Activated naive CD8-positive, alpha-beta T cell treated with anti-CD3 and anti-CD28 coated beads, Interleukin-2, amount 50 U/mL, for 24 hours (primary cell): ENCODE results near the gene ZNF780B.

Experiments used
- ATAC-seq: fragments of 150-1000 bp; cut with Tn5 transposase; one replicate; pipeline ENCODE4 v1.10.0; 2021
- DNase-seq: peaks from one replicate; pipeline ENCODE4 v3.0.0; 2021
- H3K27ac Mint-ChIP-seq: one replicate; pipeline ENCODE4 v1.8.0; 2021; ENCODE audit warnings: mild to moderate bottlenecking, mixed read lengths
- H3K27me3 Mint-ChIP-seq: one replicate; pipeline ENCODE4 v1.8.0; 2021; ENCODE audit warnings: mixed read lengths
- H3K36me3 Mint-ChIP-seq: one replicate; pipeline ENCODE4 v1.8.0; 2021; ENCODE audit warnings: low read depth, mixed read lengths
- H3K4me1 Mint-ChIP-seq: one replicate; pipeline ENCODE4 v1.8.0; 2021; ENCODE audit warnings: mixed read lengths
- H3K4me3 Mint-ChIP-seq: one replicate; pipeline ENCODE4 v1.8.0; 2021; ENCODE audit warnings: mild to moderate bottlenecking, moderate library complexity, mixed read lengths
- H3K9me3 Mint-ChIP-seq: one replicate; pipeline ENCODE4 v1.8.0; 2021; ENCODE audit warnings: mixed read lengths

The ZNF780B gene

GRCh38 chr19:40055832-40056504 is at the start of gene ZNF780B:
TSS of gene ZNF780B (minus strand) at chr19:40056231. CDS start at chr19:40050332, 5,899 bp downstream.
- peak within 1 kb of the TSS; percentile 95 for H3K27ac Mint-ChIP-seq
- peak; percentile 97 for ATAC-seq
- peak; percentile 71 for DNase-seq

GRCh38 chr19:40104754-40105153 is 48.7 kb upstream of the ZNF780B start:
- no peaks in the 10 kb centered on the region for H3K9me3 Mint-ChIP-seq

More at GRCh38 chr19:40055832-40056504, at the start of gene ZNF780B:
- Mint-ChIP-seq H3K27me3 (peaks cover 10% of the 10 kb centered on the region), H3K36me3 (peaks cover 27% of the 10 kb centered on the region), H3K4me1 (peaks cover 37% of the 10 kb centered on the region), H3K4me3 (peak within 1 kb of the TSS; percentile 99), H3K9me3 (peaks cover 35% of the 10 kb centered on the region)

GRCh38 chr19:40103600-40103999 is 47.6 kb upstream of the ZNF780B start:
- ATAC-seq = no peak
- no peaks in the 10 kb centered on the region for H3K36me3 Mint-ChIP-seq
- DNase-seq = no peak
- no peaks in the 10 kb centered on the region for H3K9me3 Mint-ChIP-seq
- H3K4me3 Mint-ChIP-seq = no peak overlapping the region
- H3K27ac Mint-ChIP-seq = no peak overlapping the region
- H3K4me1 Mint-ChIP-seq = no peaks in the 10 kb centered on the region
- H3K27me3 Mint-ChIP-seq = peaks cover 1% of the 10 kb centered on the region

More at GRCh38 chr19:40104754-40105153, 48.7 kb upstream of the ZNF780B start:
- Mint-ChIP-seq H3K27ac (no peak overlapping the region), H3K27me3 (peaks cover 2% of the 10 kb centered on the region), H3K4me3 (no peak overlapping the region), H3K36me3 (no peaks in the 10 kb centered on the region), H3K4me1 (no peaks in the 10 kb centered on the region)
- DNase-seq (no peak), ATAC-seq (no peak)

- Mint-ChIP-seq H3K27ac (no peak overlapping the region), H3K4me3 (no peak overlapping the region), H3K27me3 (peaks cover 7% of the 10 kb centered on the region), H3K36me3 (no peaks in the 10 kb centered on the region), H3K4me1 (no peaks in the 10 kb centered on the region), H3K9me3 (no peaks in the 10 kb centered on the region)
- ATAC-seq (no peak), DNase-seq (no peak)
These were observed 45.8 kb upstream of the ZNF780B start for GRCh38 chr19:40101813-40102212.

- Mint-ChIP-seq H3K4me3 (no peak overlapping the region), H3K27ac (no peak overlapping the region), H3K9me3 (peaks cover 4% of the 10 kb centered on the region), H3K4me1 (peaks cover 25% of the 10 kb centered on the region), H3K27me3 (peaks cover 8% of the 10 kb centered on the region), H3K36me3 (peaks cover 8% of the 10 kb centered on the region)
- ATAC-seq (no peak), DNase-seq (no peak)
These were observed 37.4 kb upstream of the ZNF780B start for GRCh38 chr19:40093416-40093815.

GRCh38 chr19:40091205-40092129 is 35.4 kb upstream of the ZNF780B start:
- no peak for ATAC-seq

GRCh38 chr19:40090241-40091204 is 34.5 kb upstream of the ZNF780B start, which contains the start of gene ZNF780A:
TSS of gene ZNF780A (minus strand) at chr19:40090943. CDS start at chr19:40084753, 6,190 bp downstream.
- ATAC-seq (peak; percentile 96), DNase-seq (peak; percentile 80)
- Mint-ChIP-seq H3K27me3 (peaks cover 3% of the 10 kb centered on the region), H3K9me3 (peaks cover 4% of the 10 kb centered on the region), H3K36me3 (peaks cover 13% of the 10 kb centered on the region), H3K4me1 (peaks cover 36% of the 10 kb centered on the region), H3K4me3 (peak within 1 kb of the TSS; percentile 96), H3K27ac (peak within 1 kb of the TSS; percentile 91)

More at GRCh38 chr19:40091205-40092129, 35.4 kb upstream of the ZNF780B start:
- H3K27ac Mint-ChIP-seq = peak overlapping the region; percentile 91
- peak overlapping the region; percentile 96 for H3K4me3 Mint-ChIP-seq
- DNase-seq = no peak
- H3K36me3 Mint-ChIP-seq = peaks cover 13% of the 10 kb centered on the region
- H3K4me1 Mint-ChIP-seq = peaks cover 36% of the 10 kb centered on the region
- peaks cover 4% of the 10 kb centered on the region for H3K9me3 Mint-ChIP-seq
- peaks cover 3% of the 10 kb centered on the region for H3K27me3 Mint-ChIP-seq

- peak overlapping the region; percentile 91 for H3K27ac Mint-ChIP-seq
- peak overlapping the region; percentile 96 for H3K4me3 Mint-ChIP-seq
- H3K4me1 Mint-ChIP-seq = peaks cover 36% of the 10 kb centered on the region
- DNase-seq (no peak), ATAC-seq (no peak)
- H3K9me3 Mint-ChIP-seq = peaks cover 4% of the 10 kb centered on the region
- H3K27me3 Mint-ChIP-seq = peaks cover 3% of the 10 kb centered on the region
- H3K36me3 Mint-ChIP-seq = peaks cover 19% of the 10 kb centered on the region
These were observed 33.4 kb upstream of the ZNF780B start for GRCh38 chr19:40089462-40089861.

- peaks cover 36% of the 10 kb centered on the region for H3K4me1 Mint-ChIP-seq
- H3K27me3 Mint-ChIP-seq = no peaks in the 10 kb centered on the region
- peak overlapping the region; percentile 1 for H3K4me3 Mint-ChIP-seq
- peaks cover 26% of the 10 kb centered on the region for H3K36me3 Mint-ChIP-seq
- no peak overlapping the region for H3K27ac Mint-ChIP-seq
- ATAC-seq (no peak), DNase-seq (no peak)
- H3K9me3 Mint-ChIP-seq = peaks cover 4% of the 10 kb centered on the region
These were observed 32.4 kb upstream of the ZNF780B start for GRCh38 chr19:40088299-40089047.

- H3K4me1 Mint-ChIP-seq = peaks cover 24% of the 10 kb centered on the region
- no peak overlapping the region for H3K4me3 Mint-ChIP-seq
- ATAC-seq (no peak), DNase-seq (no peak)
- H3K27ac Mint-ChIP-seq = no peak overlapping the region
- no peaks in the 10 kb centered on the region for H3K27me3 Mint-ChIP-seq
- peaks cover 56% of the 10 kb centered on the region for H3K36me3 Mint-ChIP-seq
- peaks cover 10% of the 10 kb centered on the region for H3K9me3 Mint-ChIP-seq
These were observed 28.9 kb upstream of the ZNF780B start for GRCh38 chr19:40084948-40085347.

GRCh38 chr19:40081411-40081810 is 25.4 kb upstream of the ZNF780B start:
- DNase-seq (no peak), ATAC-seq (no peak)
- no peak overlapping the region for H3K4me3 Mint-ChIP-seq
- no peaks in the 10 kb centered on the region for H3K4me1 Mint-ChIP-seq
- peaks cover 40% of the 10 kb centered on the region for H3K9me3 Mint-ChIP-seq
- no peaks in the 10 kb centered on the region for H3K27me3 Mint-ChIP-seq
- no peak overlapping the region for H3K27ac Mint-ChIP-seq
- peaks cover 78% of the 10 kb centered on the region for H3K36me3 Mint-ChIP-seq

- H3K36me3 Mint-ChIP-seq = peaks cover 89% of the 10 kb centered on the region
- no peak overlapping the region for H3K4me3 Mint-ChIP-seq
- no peaks in the 10 kb centered on the region for H3K27me3 Mint-ChIP-seq
- peaks cover 51% of the 10 kb centered on the region for H3K9me3 Mint-ChIP-seq
- DNase-seq = no peak
- no peaks in the 10 kb centered on the region for H3K4me1 Mint-ChIP-seq
- ATAC-seq = no peak
- H3K27ac Mint-ChIP-seq = no peak overlapping the region
These were observed 24.3 kb upstream of the ZNF780B start for GRCh38 chr19:40080289-40080688.

GRCh38 chr19:40078377-40078776 is 22.3 kb upstream of the ZNF780B start:
- Mint-ChIP-seq H3K4me1 (no peaks in the 10 kb centered on the region), H3K27ac (no peak overlapping the region), H3K36me3 (peaks cover 95% of the 10 kb centered on the region), H3K9me3 (peaks cover 64% of the 10 kb centered on the region), H3K4me3 (no peak overlapping the region), H3K27me3 (no peaks in the 10 kb centered on the region)
- DNase-seq (no peak), ATAC-seq (no peak)
